HUES6 (cell line): ENCODE measurements around the gene KIF15.

ENCODE experiments used
- H3K27ac ChIP-seq: 2 replicates; pipeline ENCODE4 v1.7.0; 2013; ENCODE audit warnings: low read depth, mild to moderate bottlenecking, low read length, inconsistent platforms
- H3K27me3 ChIP-seq: 2 replicates; pipeline ENCODE4 v1.6.1; 2013; ENCODE audit warnings: low read length; ENCODE audit not compliant: control insufficient read depth, insufficient read depth
- H3K36me3 ChIP-seq: 2 replicates; pipeline ENCODE4 v1.6.1; 2013; ENCODE audit warnings: low read length; ENCODE audit not compliant: control insufficient read depth, insufficient read depth
- H3K4me1 ChIP-seq: 2 replicates; pipeline ENCODE4 v1.6.1; 2013; ENCODE audit warnings: low read length; ENCODE audit not compliant: control insufficient read depth, insufficient read depth
- H3K4me3 ChIP-seq: 2 replicates; pipeline ENCODE4 v1.5.1; 2013; ENCODE audit warnings: low read depth, low read length
- H3K9ac ChIP-seq: one replicate; pipeline ENCODE4 v1.6.1; 2013; ENCODE audit warnings: mild to moderate bottlenecking, low read length
- H3K9me3 ChIP-seq: 2 replicates; pipeline ENCODE4 v1.6.1; 2013; ENCODE audit warnings: low read depth, low read length; ENCODE audit not compliant: control insufficient read depth, insufficient read depth

KIF15 gene, protein sequence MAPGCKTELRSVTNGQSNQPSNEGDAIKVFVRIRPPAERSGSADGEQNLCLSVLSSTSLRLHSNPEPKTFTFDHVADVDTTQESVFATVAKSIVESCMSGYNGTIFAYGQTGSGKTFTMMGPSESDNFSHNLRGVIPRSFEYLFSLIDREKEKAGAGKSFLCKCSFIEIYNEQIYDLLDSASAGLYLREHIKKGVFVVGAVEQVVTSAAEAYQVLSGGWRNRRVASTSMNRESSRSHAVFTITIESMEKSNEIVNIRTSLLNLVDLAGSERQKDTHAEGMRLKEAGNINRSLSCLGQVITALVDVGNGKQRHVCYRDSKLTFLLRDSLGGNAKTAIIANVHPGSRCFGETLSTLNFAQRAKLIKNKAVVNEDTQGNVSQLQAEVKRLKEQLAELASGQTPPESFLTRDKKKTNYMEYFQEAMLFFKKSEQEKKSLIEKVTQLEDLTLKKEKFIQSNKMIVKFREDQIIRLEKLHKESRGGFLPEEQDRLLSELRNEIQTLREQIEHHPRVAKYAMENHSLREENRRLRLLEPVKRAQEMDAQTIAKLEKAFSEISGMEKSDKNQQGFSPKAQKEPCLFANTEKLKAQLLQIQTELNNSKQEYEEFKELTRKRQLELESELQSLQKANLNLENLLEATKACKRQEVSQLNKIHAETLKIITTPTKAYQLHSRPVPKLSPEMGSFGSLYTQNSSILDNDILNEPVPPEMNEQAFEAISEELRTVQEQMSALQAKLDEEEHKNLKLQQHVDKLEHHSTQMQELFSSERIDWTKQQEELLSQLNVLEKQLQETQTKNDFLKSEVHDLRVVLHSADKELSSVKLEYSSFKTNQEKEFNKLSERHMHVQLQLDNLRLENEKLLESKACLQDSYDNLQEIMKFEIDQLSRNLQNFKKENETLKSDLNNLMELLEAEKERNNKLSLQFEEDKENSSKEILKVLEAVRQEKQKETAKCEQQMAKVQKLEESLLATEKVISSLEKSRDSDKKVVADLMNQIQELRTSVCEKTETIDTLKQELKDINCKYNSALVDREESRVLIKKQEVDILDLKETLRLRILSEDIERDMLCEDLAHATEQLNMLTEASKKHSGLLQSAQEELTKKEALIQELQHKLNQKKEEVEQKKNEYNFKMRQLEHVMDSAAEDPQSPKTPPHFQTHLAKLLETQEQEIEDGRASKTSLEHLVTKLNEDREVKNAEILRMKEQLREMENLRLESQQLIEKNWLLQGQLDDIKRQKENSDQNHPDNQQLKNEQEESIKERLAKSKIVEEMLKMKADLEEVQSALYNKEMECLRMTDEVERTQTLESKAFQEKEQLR (N-terminal part only)

DNA sequence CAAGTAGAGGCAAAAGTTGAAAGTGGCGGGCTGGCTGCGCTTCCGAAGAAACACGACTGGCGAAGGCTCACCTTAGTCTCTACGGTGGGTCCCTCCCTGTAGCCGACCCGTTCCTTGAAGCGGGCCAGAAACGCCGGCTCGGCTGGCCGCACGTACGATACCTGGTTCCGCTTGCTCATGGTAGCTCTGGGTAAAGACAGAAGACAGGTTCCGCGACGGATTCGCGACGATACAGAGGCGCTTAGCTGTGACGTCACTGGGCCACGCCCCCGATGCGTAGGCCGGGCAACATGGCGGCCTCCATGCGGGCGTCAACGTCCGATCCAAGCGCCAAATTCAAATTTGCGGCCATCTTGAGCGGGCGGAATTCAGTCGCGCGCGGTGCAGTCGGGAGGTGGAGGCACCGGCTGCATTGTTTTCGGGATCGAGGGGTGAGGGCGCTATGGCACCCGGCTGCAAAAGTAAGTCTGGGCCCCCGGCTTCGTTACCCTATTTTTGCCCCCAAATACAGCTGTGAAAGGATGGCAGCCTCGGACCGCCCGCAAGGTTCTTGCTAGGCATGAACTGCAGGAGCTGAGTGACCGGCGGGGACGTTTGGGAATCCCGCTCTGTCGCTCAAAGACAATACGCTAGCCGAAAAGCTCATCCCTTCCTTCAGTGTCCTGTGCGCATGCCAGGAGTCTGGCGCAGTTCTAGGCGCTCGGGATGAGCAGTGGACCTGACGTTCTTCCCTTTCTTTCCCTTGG lies at the start of gene KIF15, which contains the start of gene KIAA1143:
TSS of gene KIF15 (plus strand) at position 371 of the 746 bp plus-strand sequence. CDS start at position 443, 72 bp downstream.
TSS of gene KIAA1143 (minus strand) at position 196 of the 746 bp plus-strand sequence. CDS start at position 179, 17 bp downstream.
- H3K9me3 ChIP-seq, result peaks cover 18% of the 10 kb centered on the region

DNA sequence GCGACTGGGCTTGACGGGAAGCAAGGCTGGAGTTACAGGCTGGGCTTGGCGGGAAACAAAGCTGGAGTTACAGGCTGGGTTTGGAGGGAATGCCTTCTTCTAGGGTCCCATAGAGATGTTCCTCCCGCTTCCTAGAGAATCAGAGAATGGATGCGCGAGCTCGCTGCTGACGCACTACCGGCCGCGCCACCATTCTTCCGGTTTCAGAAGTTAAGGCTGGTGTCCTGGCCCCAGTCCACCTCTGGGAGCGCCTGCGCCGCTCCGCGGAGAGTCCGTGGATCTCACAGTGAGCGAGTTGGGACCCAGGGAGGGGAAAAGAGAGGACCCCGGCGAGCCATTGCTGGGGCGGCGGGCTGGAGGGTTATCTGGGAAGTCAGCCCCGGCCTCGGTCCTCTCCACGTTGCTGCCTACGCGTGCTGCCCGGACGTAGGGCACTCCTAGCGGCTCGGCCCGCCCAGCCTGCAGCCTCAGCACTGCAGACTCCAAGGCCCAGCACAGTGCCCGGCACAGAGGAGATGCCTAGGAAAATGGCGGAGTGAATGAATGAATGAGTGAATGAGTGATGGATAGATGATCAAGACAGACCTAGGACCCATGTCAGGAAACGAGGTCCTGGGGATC lies 49.0 kb upstream of the KIF15 start, which contains the start of gene ZNF502:
TSS of gene ZNF502 (plus strand) at position 206 of the 621 bp plus-strand sequence. CDS start 7,602 bp downstream, outside the sequence.
- no peaks in the 10 kb centered on the region for H3K36me3 ChIP-seq
- H3K4me3 ChIP-seq, result peak within 1 kb of the TSS; percentile 90
- no peaks in the 10 kb centered on the region for H3K27me3 ChIP-seq
- peak within 1 kb of the TSS; percentile 68 for H3K9ac ChIP-seq
- peaks cover 20% of the 10 kb centered on the region for H3K9me3 ChIP-seq
- no peak within 1 kb of the TSS for H3K27ac ChIP-seq
- no peaks in the 10 kb centered on the region for H3K4me1 ChIP-seq

More for the DNA sequence above, at the start of gene KIF15, which contains the start of gene KIAA1143:
- H3K4me3 ChIP-seq, result peak within 1 kb of the TSS; percentile 94
- H3K27me3 ChIP-seq, result no peaks in the 10 kb centered on the region
- H3K9ac ChIP-seq, result peak within 1 kb of the TSS; percentile 96
- H3K4me1 ChIP-seq, result peaks cover 3% of the 10 kb centered on the region; the same call in 1 of the 2 replicates
- H3K27ac ChIP-seq, result peak within 1 kb of the TSS; percentile 92
- peaks cover 50% of the 10 kb centered on the region for H3K36me3 ChIP-seq

DNA sequence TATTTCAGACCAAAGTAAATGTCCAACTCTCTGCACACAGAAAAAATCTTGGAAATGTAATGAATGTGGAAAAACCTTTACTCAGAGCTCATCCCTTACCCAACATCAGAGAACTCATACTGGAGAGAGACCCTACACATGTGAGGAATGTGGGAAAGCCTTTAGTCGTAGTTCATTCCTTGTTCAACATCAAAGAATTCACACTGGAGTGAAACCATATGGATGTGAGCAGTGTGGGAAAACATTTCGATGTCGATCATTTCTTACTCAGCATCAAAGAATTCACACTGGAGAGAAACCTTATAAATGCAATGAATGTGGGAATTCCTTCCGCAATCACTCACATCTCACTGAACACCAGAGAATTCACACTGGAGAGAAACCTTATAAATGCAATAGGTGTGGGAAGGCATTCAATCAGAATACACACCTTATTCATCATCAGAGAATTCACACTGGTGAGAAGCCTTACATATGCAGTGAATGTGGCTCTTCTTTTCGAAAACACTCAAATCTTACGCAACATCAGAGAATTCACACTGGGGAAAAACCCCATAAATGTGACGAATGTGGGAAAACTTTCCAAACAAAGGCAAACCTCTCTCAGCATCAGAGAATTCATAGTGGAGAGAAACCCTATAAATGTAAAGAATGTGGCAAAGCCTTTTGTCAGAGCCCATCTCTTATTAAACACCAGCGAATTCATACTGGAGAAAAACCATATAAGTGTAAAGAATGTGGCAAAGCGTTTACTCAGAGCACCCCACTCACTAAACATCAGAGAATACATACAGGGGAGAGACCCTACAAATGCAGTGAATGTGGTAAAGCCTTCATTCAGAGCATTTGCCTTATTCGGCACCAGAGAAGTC lies 40.1 kb upstream of the KIF15 start:
- H3K27me3 ChIP-seq, result no peaks in the 10 kb centered on the region
- peaks cover 32% of the 10 kb centered on the region for H3K36me3 ChIP-seq
- H3K4me1 ChIP-seq, result no peaks in the 10 kb centered on the region
- H3K4me3 ChIP-seq, result no peak overlapping the region
- no peak overlapping the region for H3K27ac ChIP-seq
- H3K9ac ChIP-seq, result no peak overlapping the region
- H3K9me3 ChIP-seq, result peaks cover 79% of the 10 kb centered on the region

DNA sequence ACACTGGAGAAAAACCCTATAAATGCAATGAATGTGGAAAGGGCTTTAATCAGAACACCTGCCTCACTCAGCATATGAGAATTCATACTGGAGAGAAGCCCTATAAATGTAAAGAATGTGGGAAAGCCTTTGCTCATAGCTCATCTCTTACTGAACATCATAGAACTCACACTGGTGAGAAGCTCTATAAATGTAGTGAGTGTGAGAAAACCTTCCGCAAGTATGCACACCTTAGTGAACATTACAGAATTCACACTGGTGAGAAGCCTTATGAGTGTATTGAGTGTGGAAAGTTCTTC lies 39.5 kb upstream of the KIF15 start:
- H3K9me3 ChIP-seq, result peaks cover 79% of the 10 kb centered on the region
- no peak overlapping the region for H3K4me3 ChIP-seq
- H3K4me1 ChIP-seq, result no peaks in the 10 kb centered on the region
- H3K9ac ChIP-seq, result no peak overlapping the region
- peaks cover 32% of the 10 kb centered on the region for H3K36me3 ChIP-seq
- H3K27ac ChIP-seq, result no peak overlapping the region
- no peaks in the 10 kb centered on the region for H3K27me3 ChIP-seq

DNA sequence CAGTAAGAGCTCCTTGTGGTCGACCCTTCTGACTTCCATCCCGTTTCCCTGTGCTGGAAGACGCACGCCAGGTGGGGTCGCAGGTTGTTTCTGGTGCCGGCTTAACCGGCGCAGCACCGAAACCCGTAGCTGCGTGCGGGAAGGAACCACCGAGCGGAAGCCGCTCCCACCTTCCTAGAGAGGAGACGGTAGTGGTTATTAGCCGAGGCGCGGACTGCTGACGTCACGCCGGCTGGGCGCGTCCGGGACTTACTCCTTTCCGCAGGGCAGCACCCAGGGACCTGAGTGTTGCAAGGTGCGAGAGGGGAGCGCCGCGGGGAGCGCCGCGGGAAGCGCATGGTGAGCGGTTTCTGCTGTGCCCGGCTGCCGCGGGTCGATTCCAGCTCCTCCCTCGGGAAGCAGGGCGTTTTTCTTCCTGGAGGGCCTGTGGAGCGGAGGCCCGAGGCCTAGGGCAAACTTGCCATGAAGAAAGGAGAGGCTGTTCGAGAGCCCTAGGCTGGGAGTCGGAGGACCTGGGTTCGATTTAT lies 32.1 kb upstream of the KIF15 start, which contains the start of gene ZNF501:
TSS of gene ZNF501 (plus strand) at position 252 of the 527 bp plus-strand sequence. CDS start 4,787 bp downstream, outside the sequence.
- Histone ChIP-seq H3K9ac (peak within 1 kb of the TSS; percentile 87), H3K4me3 (peak within 1 kb of the TSS; percentile 74), H3K27ac (peak within 1 kb of the TSS; percentile 70; the same call in 1 of the 2 replicates), H3K4me1 (no peaks in the 10 kb centered on the region), H3K36me3 (peaks cover 33% of the 10 kb centered on the region), H3K27me3 (no peaks in the 10 kb centered on the region), H3K9me3 (peaks cover 62% of the 10 kb centered on the region)

DNA sequence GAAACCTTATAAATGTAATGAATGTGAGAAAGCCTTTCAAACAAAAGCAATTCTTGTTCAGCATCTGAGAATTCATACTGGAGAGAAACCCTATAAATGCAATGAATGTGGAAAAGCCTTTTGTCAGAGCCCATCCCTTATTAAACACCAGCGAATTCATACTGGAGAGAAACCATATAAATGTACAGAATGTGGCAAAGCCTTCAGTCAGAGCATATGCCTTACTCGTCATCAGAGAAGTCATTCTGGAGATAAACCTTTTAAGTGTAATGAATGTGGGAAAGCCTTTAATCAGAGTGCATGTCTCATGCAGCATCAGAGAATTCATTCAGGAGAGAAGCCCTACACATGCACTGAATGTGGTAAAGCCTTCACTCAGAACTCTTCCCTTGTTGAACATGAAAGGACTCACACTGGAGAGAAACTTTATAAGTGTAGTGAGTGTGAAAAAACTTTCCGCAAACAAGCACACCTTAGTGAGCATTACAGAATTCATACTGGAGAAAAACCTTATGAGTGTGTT lies 26.9 kb upstream of the KIF15 start:
- no peaks in the 10 kb centered on the region for H3K27me3 ChIP-seq
- H3K36me3 ChIP-seq, result peaks cover 50% of the 10 kb centered on the region
- no peak overlapping the region for H3K9ac ChIP-seq
- no peak overlapping the region for H3K27ac ChIP-seq
- no peaks in the 10 kb centered on the region for H3K4me1 ChIP-seq
- H3K4me3 ChIP-seq, result no peak overlapping the region
- peaks cover 76% of the 10 kb centered on the region for H3K9me3 ChIP-seq

DNA sequence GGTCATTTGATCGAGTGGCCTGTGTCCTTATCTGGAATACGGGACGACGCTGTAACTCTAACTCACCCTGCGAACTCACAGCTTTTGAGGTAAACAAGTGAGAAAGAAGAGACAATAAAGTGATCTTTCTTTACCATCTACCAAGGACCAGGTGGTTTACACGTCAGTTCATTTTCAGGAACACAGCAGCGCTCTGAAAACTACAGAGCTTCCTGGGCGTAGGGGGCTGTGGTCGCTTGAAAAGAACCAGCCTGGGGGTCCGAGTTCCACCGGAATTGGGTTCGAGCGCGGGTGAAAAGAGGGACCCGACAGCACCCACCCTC lies 532 bp upstream of the KIF15 start:
- peaks cover 13% of the 10 kb centered on the region; the same call in 1 of the 2 replicates for H3K9me3 ChIP-seq
- H3K4me3 ChIP-seq, result peak overlapping the region; percentile 94
- peaks cover 50% of the 10 kb centered on the region for H3K36me3 ChIP-seq
- no peaks in the 10 kb centered on the region for H3K27me3 ChIP-seq
- peak overlapping the region; percentile 68; the same call in 1 of the 2 replicates for H3K27ac ChIP-seq
- peak overlapping the region; percentile 96 for H3K9ac ChIP-seq
- H3K4me1 ChIP-seq, result peaks cover 3% of the 10 kb centered on the region; the same call in 1 of the 2 replicates

DNA sequence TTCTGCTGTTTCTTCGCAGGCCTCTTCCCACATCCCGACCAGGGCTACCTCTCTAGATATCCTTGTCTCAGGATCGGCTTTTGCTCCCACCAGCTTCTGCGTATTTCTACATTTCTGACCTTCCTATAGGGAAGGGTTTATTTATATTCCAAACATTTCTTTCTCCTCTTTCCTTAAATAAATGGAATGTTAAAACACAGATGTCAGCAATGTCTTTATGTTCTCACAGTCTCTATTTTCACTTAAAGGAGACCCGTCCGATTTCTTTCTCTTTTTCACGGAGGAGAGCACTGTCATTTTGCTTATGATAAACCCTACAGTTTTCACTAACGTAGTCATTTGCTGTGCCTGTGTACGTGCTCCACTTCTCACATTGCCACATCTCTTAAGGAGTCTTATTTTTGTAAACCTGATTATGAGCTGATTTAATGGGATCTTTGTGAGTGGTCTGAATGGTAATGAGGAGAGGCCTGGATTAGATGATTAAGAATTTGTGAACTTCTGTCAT lies 630 bp downstream of the KIF15 start:
- Histone ChIP-seq H3K36me3 (peaks cover 47% of the 10 kb centered on the region), H3K9ac (peak overlapping the region; percentile 96), H3K4me1 (peaks cover 3% of the 10 kb centered on the region; the same call in 1 of the 2 replicates), H3K27ac (peak overlapping the region; percentile 92), H3K4me3 (peak overlapping the region; percentile 94), H3K9me3 (peaks cover 21% of the 10 kb centered on the region), H3K27me3 (no peaks in the 10 kb centered on the region)
